Endothelial cell of umbilical vein (primary cell): ENCODE results near the gene SLC25A21. TPM values are rescaled to one million over a fixed set of nuclear protein-coding genes. Genes with fewer than 3 reads are reported as not detected.

Experiments
- BruUV-seq: library from RNA; stranded (reverse); fragments of 400-500 nt; replicated peaks from 2 replicates; lab custom pipeline; 2021; lab: Mats Ljungman, UMichigan
- CTCF ChIA-PET: fragments of 300-600, 350-600 bp; sonication (Branson Sonifier 250); formaldehyde crosslinking; loops from one replicate; lab custom pipeline; 2021; ENCODE audit warnings: antibody characterized with exemption, inconsistent platforms; lab: Charles Lee
- POLR2A ChIA-PET: fragments of 300-600, 350-600 bp; sonication (Branson Sonifier 250); formaldehyde crosslinking; loops from one replicate; lab custom pipeline; 2021; ENCODE audit warnings: antibody characterized with exemption, inconsistent platforms; lab: Charles Lee
- DNase-seq: peaks from one replicate; pipeline ENCODE4 v3.0.0-alpha.2; 2011; ENCODE audit warnings: low read depth, low spot score
- FAIRE-seq: peaks from 2 replicates; lab custom pipeline; 2011; peaks lifted over from hg19 to GRCh38; lab: Jason Lieb, UNC
- H2AFZ ChIP-seq: 2 replicates; pipeline ENCODE4 v1.6.0; 2012; ENCODE audit warnings: low read depth, low read length, control low read depth, inconsistent platforms
- H3K27ac ChIP-seq: 2 replicates; pipeline ENCODE4 v1.5.1; 2011; ENCODE audit warnings: low read depth, mild to moderate bottlenecking, control low read depth, low read length, moderate library complexity; ENCODE audit not compliant: insufficient read depth
- H3K27me3 ChIP-seq, 2 experiments: 2 replicates each; pipeline versions ENCODE4 v1.6.0 to v1.6.1; 2011; ENCODE audit warnings: low read length in 2 of 2, mixed read lengths in 1 of 2; ENCODE audit not compliant: control insufficient read depth in 2 of 2, insufficient read depth in 2 of 2
- H3K36me3 ChIP-seq, 2 experiments: 2 replicates in 1 of 2; 3 replicates in 1 of 2; pipeline ENCODE4 v1.5.1; 2011; ENCODE audit warnings: low read length in 2 of 2, mild to moderate bottlenecking in 1 of 2, moderate library complexity in 1 of 2; ENCODE audit not compliant: control insufficient read depth in 2 of 2, insufficient read depth in 2 of 2; ENCODE audit errors: extremely low read depth in 1 of 2
- H3K4me1 ChIP-seq: 3 replicates; pipeline ENCODE4 v1.5.1; 2011; ENCODE audit warnings: mild to moderate bottlenecking, low read length; ENCODE audit not compliant: control insufficient read depth, insufficient read depth; ENCODE audit errors: extremely low read depth
- H3K4me2 ChIP-seq: 2 replicates; pipeline ENCODE4 v1.6.1; 2011; ENCODE audit warnings: low read length, control low read depth, mixed read lengths; ENCODE audit not compliant: insufficient read depth
- H3K4me3 ChIP-seq, 3 experiments: fragments of 200-600 bp in 1 of 3; sonication (generic), shearing (Covaris generic) in 1 of 3; replicated peaks in 1 of 3; 2 replicates each; pipeline ENCODE4 v1.5.1; 2011 to 2016; ENCODE audit warnings: control low read depth in 3 of 3, low read length in 3 of 3, mild to moderate bottlenecking in 2 of 3, inconsistent platforms in 1 of 3, low read depth in 1 of 3, moderate library complexity in 1 of 3; ENCODE audit not compliant: insufficient read depth in 1 of 3
- H3K79me2 ChIP-seq: 2 replicates; pipeline ENCODE4 v1.6.0; 2012; ENCODE audit warnings: low read length, inconsistent platforms; ENCODE audit not compliant: control insufficient read depth, insufficient read depth
- H3K9ac ChIP-seq: replicated peaks from 2 replicates; pipeline ENCODE3; 2011; ENCODE audit warnings: low read length, control low read depth; ENCODE audit not compliant: insufficient read depth; ENCODE audit errors: extremely low read depth
- H3K9me1 ChIP-seq: replicated peaks from 3 replicates; pipeline ENCODE4 v1.6.0; 2011; ENCODE audit warnings: mild to moderate bottlenecking, low read length; ENCODE audit not compliant: control insufficient read depth, insufficient read depth; ENCODE audit errors: extremely low read depth
- H3K9me3 ChIP-seq: replicated peaks from 2 replicates; pipeline ENCODE4 v1.5.1; 2012; ENCODE audit warnings: low read length, inconsistent platforms; ENCODE audit not compliant: control insufficient read depth, insufficient read depth
- H4K20me1 ChIP-seq: replicated peaks from 2 replicates; pipeline ENCODE3; 2011; ENCODE audit warnings: mild to moderate bottlenecking, low read length; ENCODE audit not compliant: control insufficient read depth, insufficient read depth; ENCODE audit errors: extremely low read depth
- CTCF ChIP-seq, 2 donors: IDR thresholded peaks; 1 replicate in 1 of 2; 2 replicates in 1 of 2; pipeline ENCODE4 v1.5.1; 2011; ENCODE audit warnings: low read length in 2 of 2, mild to moderate bottlenecking in 2 of 2, moderate library complexity in 2 of 2, control low read depth in 1 of 2, inconsistent platforms in 1 of 2, low read depth in 1 of 2; ENCODE audit not compliant: insufficient read depth in 1 of 2; ENCODE audit errors: extremely low read depth in 1 of 2
- EZH2 ChIP-seq: IDR thresholded peaks from 2 replicates; pipeline ENCODE4 v1.6.1; 2012; ENCODE audit warnings: borderline replicate concordance, low read depth, mild to moderate bottlenecking, moderate library complexity, low read length, inconsistent platforms; ENCODE audit not compliant: severe bottlenecking
- FOS ChIP-seq: IDR thresholded peaks from 2 replicates; pipeline ENCODE4 v1.6.1; 2011; ENCODE audit warnings: mild to moderate bottlenecking, low read length, moderate library complexity, borderline replicate concordance; ENCODE audit not compliant: insufficient read depth
- GATA2 ChIP-seq: IDR thresholded peaks from 2 replicates; pipeline ENCODE4 v1.7.0; 2011; ENCODE audit warnings: low read depth, mild to moderate bottlenecking, moderate library complexity, mixed read lengths, low read length; ENCODE audit not compliant: insufficient read length, insufficient read depth
- JUN ChIP-seq: IDR thresholded peaks from 2 replicates; pipeline ENCODE4 v1.6.1; 2011; ENCODE audit warnings: borderline replicate concordance, low read depth; ENCODE audit not compliant: insufficient read length, insufficient read depth
- MAX ChIP-seq: IDR thresholded peaks from 2 replicates; pipeline ENCODE4 v1.6.1; 2011; ENCODE audit not compliant: insufficient read depth, insufficient read length
- MYC ChIP-seq: IDR thresholded peaks from one replicate; pipeline ENCODE4 v1.6.1; 2011; ENCODE audit warnings: mild to moderate bottlenecking, low read depth, low read length
- POLR2A ChIP-seq: IDR thresholded peaks from 2 replicates; pipeline ENCODE4 v1.6.1; 2012; ENCODE audit warnings: low read depth, mild to moderate bottlenecking, control low read depth, low read length
- POLR2AphosphoS5 ChIP-seq: IDR thresholded peaks from 2 replicates; pipeline ENCODE4 v1.6.1; 2012; ENCODE audit warnings: low read depth, mild to moderate bottlenecking, control low read depth, low read length, moderate library complexity; ENCODE audit not compliant: insufficient read depth
- dilution Hi-C: fragments of 300-500 bp; cut with MboI; formaldehyde crosslinking; loops from one replicate; pipeline ENCODE4 v1.15.0; 2019; ENCODE audit warnings: low sequenced_read_pairs; ENCODE audit not compliant: extremely low pct_ligation_motif_present
- intact Hi-C: fragments of 100-400 bp; cut with micrococcal nuclease; formaldehyde crosslinking; loops from one replicate; pipeline ENCODE4 v1.10.0; 2022
- polyA plus RNA-seq, 4 experiments: library from polyadenylated mRNA; depleted of rRNA in 3 of 4; stranded (reverse) in 3 of 4; unstranded in 1 of 4; fragments of >200 nt; gene quantifications; 2 replicates each; pipeline versions ENCODE4 v1.2.1 to v1.2.3, GENCODE V29; 2011 to 2012; ENCODE audit warnings: missing spikeins in 1 of 4
- total RNA-seq: library from RNA; stranded (reverse); gene quantifications from 2 replicates; pipeline ENCODE4 v1.2.3, GENCODE V29; 2021

Gene SLC25A21
- total and polyA plus RNA-seq, 2 donors (not counting 3 experiments of a cell fraction or from before 2014, with no cell fraction given), result 0.98 to 1.4 TPM

- H3K27me3 ChIP-seq, result no peaks in the 10 kb centered on the region
- intact Hi-C loops, result no loop called here
These were observed 317.0 kb downstream of the SLC25A21 start for GRCh38 chr14:36855396-36855795.

GRCh38 chr14:36852981-36853691, 319.3 kb downstream of the SLC25A21 start:
- TF ChIP-seq POLR2AphosphoS5 (no peak), MAX (no peak), GATA2 (no peak), POLR2A (no peak), EZH2 (no peak), FOS (no peak), CTCF (IDR thresholded peaks at IDR 0.05; ENCODE audit: extremely low read depth in 1 of 2, insufficient read depth in 1 of 2, low read depth in 1 of 2, low read length in 2 of 2) (no peak), MYC (no peak), JUN (no peak)
- H3K27me3 ChIP-seq, result no peaks in the 10 kb centered on the region
- ChIA-PET CTCF (interaction anchor here (1.2 kb wide), 1 partner anchor 10 kb away, joined by 3 read pairs; no protein-coding TSS in a partner anchor), POLR2A (no interaction called here)
- dilution Hi-C loops, result no loop called here
- intact Hi-C loops, result no loop called here
- no peak overlapping the region for H3K9ac ChIP-seq
- H3K4me3 ChIP-seq, result no peak overlapping the region
- BruUV-seq, result no TSS peak
- H4K20me1 ChIP-seq, result no peaks in the 10 kb centered on the region
- FAIRE-seq, result no peak
- no peaks in the 10 kb centered on the region for H3K36me3 ChIP-seq
- H2AFZ ChIP-seq, result no peak overlapping the region
- no peak overlapping the region for H3K27ac ChIP-seq
- no peaks in the 10 kb centered on the region for H3K9me3 ChIP-seq
- no peak for DNase-seq
- no peak overlapping the region for H3K4me2 ChIP-seq
- no peaks in the 10 kb centered on the region for H3K79me2 ChIP-seq
- H3K9me1 ChIP-seq, result no peaks in the 10 kb centered on the region
- no peaks in the 10 kb centered on the region for H3K4me1 ChIP-seq

More at GRCh38 chr14:36855396-36855795, 317.0 kb downstream of the SLC25A21 start:
- no peak for TF ChIP-seq FOS
- no peak for TF ChIP-seq JUN
- no peak for TF ChIP-seq GATA2
- Histone ChIP-seq H3K27ac (no peak overlapping the region), H3K9ac (no peak overlapping the region), H2AFZ (no peak overlapping the region), H3K4me3 (no peak overlapping the region), H3K4me2 (no peak overlapping the region), H3K9me1 (no peaks in the 10 kb centered on the region), H4K20me1 (no peaks in the 10 kb centered on the region), H3K79me2 (no peaks in the 10 kb centered on the region), H3K36me3 (no peaks in the 10 kb centered on the region), H3K9me3 (no peaks in the 10 kb centered on the region), H3K4me1 (no peaks in the 10 kb centered on the region)
- DNase-seq (no peak), FAIRE-seq (no peak)
- BruUV-seq, result no TSS peak
- dilution Hi-C loops, result no loop called here
- POLR2A ChIA-PET, result no interaction called here
- CTCF ChIA-PET, result interaction anchor here (0.6 kb wide), 1 partner anchor 302 kb away, joined by 3 read pairs; no protein-coding TSS in a partner anchor
